ENCODE results near the gene SLC29A1.

- TF ChIP-seq CTCF (IDR thresholded peaks at IDR 0.05) (no peak), EZH2 (IDR thresholded peaks at IDR 0.05; ENCODE audit: borderline replicate concordance, insufficient read depth, low read depth, low read length, poor library complexity, severe bottlenecking) (no peak)
These were observed 15.4 kb downstream of the SLC29A1 start for GRCh38 chr6:44238687-44239350.
